Stimulated activated naive CD8-positive, alpha-beta T cell treated with anti-CD3 and anti-CD28 coated beads, Interleukin-15, Interleukin-2, amounts not matched to agents 100 ng/mL and 50 ng/mL, for 24 hours (primary cell): ENCODE results near the gene RAB9A.

ENCODE experiments used
- H3K27ac Mint-ChIP-seq: one replicate; pipeline ENCODE4 v1.8.0; 2021; ENCODE audit warnings: mild to moderate bottlenecking, mixed read lengths
- H3K27me3 Mint-ChIP-seq: one replicate; pipeline ENCODE4 v1.8.0; 2021; ENCODE audit warnings: mixed read lengths
- H3K36me3 Mint-ChIP-seq: one replicate; pipeline ENCODE4 v1.8.0; 2021; ENCODE audit warnings: low read depth, mixed read lengths
- H3K4me1 Mint-ChIP-seq: one replicate; pipeline ENCODE4 v1.8.0; 2021; ENCODE audit warnings: low read depth, mixed read lengths
- H3K4me3 Mint-ChIP-seq: one replicate; pipeline ENCODE4 v1.8.0; 2021; ENCODE audit warnings: mild to moderate bottlenecking, mixed read lengths
- H3K9me3 Mint-ChIP-seq: one replicate; pipeline ENCODE4 v1.8.0; 2021; ENCODE audit warnings: mixed read lengths

Gene RAB9A

DNA sequence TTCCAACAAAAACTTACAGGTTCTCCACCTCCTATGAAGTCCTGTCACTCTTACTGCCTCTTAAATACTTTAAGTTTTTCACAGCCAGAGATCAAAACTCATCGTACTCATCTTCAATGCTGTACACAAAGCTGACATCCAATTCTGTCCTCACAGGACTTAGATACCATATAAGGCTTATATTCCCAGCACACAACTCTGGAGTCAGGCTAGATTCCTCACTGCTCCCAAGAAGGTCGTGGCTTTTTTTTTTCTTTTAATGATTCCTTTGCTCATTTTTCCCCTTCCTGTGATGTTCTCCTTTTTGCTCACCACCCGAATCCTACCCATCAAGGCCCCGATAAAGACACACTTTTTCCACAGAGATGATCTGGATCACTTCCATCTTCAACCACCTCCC is 44.6 kb downstream of the RAB9A start:
- no peaks in the 10 kb centered on the region for H3K9me3 Mint-ChIP-seq
- H3K4me3 Mint-ChIP-seq = peak overlapping the region; percentile 94
- H3K36me3 Mint-ChIP-seq = peaks cover 49% of the 10 kb centered on the region
- peak overlapping the region; percentile 97 for H3K27ac Mint-ChIP-seq
- no peaks in the 10 kb centered on the region for H3K27me3 Mint-ChIP-seq
- H3K4me1 Mint-ChIP-seq = peaks cover 62% of the 10 kb centered on the region

- H3K27ac Mint-ChIP-seq = peak within 1 kb of the TSS; percentile 97
- no peaks in the 10 kb centered on the region for H3K27me3 Mint-ChIP-seq
- peaks cover 55% of the 10 kb centered on the region for H3K4me1 Mint-ChIP-seq
- peak within 1 kb of the TSS; percentile 94 for H3K4me3 Mint-ChIP-seq
- peaks cover 39% of the 10 kb centered on the region for H3K36me3 Mint-ChIP-seq
- H3K9me3 Mint-ChIP-seq = no peaks in the 10 kb centered on the region
Measured at GRCh38 chrX:13734278-13735172, 45.6 kb downstream of the RAB9A start, which contains the start of the genes OFD1 and TRAPPC2. Gene OFD1 (plus strand): TSS chrX:13734748. CDS start chrX:13735072, 324 bp downstream. Gene TRAPPC2 (minus strand): TSS chrX:13734620. CDS start chrX:13719963, 14,657 bp downstream.

- Mint-ChIP-seq H3K9me3 (no peaks in the 10 kb centered on the region), H3K27ac (peak overlapping the region; percentile 75), H3K36me3 (peaks cover 34% of the 10 kb centered on the region), H3K4me1 (peaks cover 35% of the 10 kb centered on the region), H3K4me3 (no peak overlapping the region), H3K27me3 (no peaks in the 10 kb centered on the region)
Measured at GRCh38 chrX:13741695-13742094, 52.8 kb downstream of the RAB9A start.

DNA sequence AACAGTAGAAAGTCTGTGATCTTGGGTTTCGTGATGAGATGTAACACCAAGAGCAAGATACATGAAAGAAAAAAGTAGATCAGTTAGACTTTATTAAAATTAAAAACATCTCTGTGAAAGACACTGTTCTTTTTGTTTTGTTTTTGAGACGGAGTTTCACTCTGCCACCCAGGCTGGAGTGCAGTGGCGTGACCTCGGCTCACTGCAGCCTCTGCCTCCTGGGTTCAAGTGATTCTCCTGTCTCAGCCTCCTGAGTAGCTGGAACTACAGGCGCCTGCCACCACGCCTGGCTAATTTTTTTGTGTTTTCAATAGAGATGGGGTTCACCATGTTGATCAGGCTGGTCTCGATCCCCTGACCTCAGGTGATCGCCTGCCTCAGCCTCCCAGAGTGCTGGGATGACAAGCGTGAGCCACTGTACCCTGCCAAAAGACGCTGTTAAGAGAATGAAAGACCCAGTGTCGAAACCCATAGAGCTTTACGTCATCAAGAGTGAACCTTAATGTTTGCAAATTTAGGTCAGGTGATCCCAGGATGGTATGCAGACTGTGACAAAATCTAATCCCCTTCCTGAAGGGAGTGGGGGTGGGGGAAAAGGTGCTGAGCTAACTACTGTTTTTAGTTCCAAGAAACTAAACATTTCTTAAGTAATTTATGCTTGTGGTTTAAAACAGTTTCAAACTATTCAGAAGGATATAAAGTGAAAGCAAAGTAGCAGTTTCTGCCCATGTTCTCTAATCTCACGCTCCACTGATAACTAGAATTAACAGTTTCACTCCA is 53.7 kb downstream of the RAB9A start:
- Mint-ChIP-seq H3K4me1 (peaks cover 32% of the 10 kb centered on the region), H3K9me3 (no peaks in the 10 kb centered on the region), H3K4me3 (peak overlapping the region; percentile 54), H3K27ac (peak overlapping the region; percentile 75), H3K27me3 (no peaks in the 10 kb centered on the region), H3K36me3 (peaks cover 40% of the 10 kb centered on the region)

DNA sequence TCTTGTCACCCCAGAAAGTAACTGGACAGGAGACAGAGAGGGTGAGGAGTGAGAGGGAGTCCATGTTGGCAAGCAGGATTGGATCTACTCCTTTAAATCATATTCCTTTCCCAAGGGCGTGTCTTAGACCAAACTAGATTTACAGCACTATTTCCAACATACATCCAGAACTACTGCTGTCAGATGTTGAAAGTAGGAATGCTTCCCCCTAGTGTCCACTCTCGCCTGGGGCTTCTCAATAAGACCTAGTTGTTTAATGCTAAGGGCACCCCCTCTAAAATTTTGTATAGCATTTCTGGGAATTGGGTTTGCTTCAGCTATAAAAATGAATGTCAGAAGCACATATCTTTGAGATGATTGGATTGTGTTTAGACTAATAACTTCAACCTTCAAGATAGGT is 58.9 kb downstream of the RAB9A start:
- peaks cover 30% of the 10 kb centered on the region for H3K4me1 Mint-ChIP-seq
- H3K27ac Mint-ChIP-seq = no peak overlapping the region

GRCh38 chrX:13748486-13748885 is 59.6 kb downstream of the RAB9A start:
- Mint-ChIP-seq H3K27me3 (no peaks in the 10 kb centered on the region), H3K27ac (no peak overlapping the region), H3K36me3 (peaks cover 48% of the 10 kb centered on the region), H3K4me1 (peaks cover 28% of the 10 kb centered on the region), H3K4me3 (no peak overlapping the region), H3K9me3 (no peaks in the 10 kb centered on the region)

More for the DNA sequence above, 58.9 kb downstream of the RAB9A start:
- H3K9me3 Mint-ChIP-seq = no peaks in the 10 kb centered on the region
- no peaks in the 10 kb centered on the region for H3K27me3 Mint-ChIP-seq
- H3K4me3 Mint-ChIP-seq = no peak overlapping the region
- H3K36me3 Mint-ChIP-seq = peaks cover 44% of the 10 kb centered on the region

- Mint-ChIP-seq H3K36me3 (peaks cover 38% of the 10 kb centered on the region), H3K4me1 (peaks cover 29% of the 10 kb centered on the region), H3K27me3 (no peaks in the 10 kb centered on the region), H3K4me3 (no peak overlapping the region), H3K27ac (no peak overlapping the region), H3K9me3 (no peaks in the 10 kb centered on the region)
Measured at GRCh38 chrX:13750204-13750603, 61.3 kb downstream of the RAB9A start.

DNA sequence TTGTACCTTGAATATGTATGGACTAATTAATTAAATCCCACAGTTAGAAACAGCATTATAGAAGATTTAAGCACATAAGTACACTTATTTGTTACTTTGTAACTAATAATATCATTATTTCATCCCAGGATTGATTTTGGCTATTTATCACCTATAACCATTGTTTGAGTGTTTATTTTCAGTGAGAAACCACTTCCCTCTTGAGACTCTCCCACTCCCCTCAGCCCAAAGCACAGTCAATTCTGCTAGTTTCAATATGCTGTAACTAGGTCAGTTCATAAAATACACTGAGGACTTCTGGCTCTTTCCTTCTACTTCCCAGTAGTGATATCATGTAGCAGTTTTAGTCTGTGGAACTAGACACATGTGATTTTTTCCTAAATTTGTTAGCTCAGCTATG is 61.9 kb downstream of the RAB9A start:
- Mint-ChIP-seq H3K4me3 (no peak overlapping the region), H3K9me3 (no peaks in the 10 kb centered on the region), H3K27me3 (no peaks in the 10 kb centered on the region), H3K27ac (no peak overlapping the region), H3K36me3 (peaks cover 36% of the 10 kb centered on the region), H3K4me1 (peaks cover 33% of the 10 kb centered on the region)

- Mint-ChIP-seq H3K4me3 (no peak overlapping the region), H3K27ac (no peak overlapping the region), H3K27me3 (no peaks in the 10 kb centered on the region), H3K4me1 (peaks cover 33% of the 10 kb centered on the region), H3K9me3 (no peaks in the 10 kb centered on the region), H3K36me3 (peaks cover 30% of the 10 kb centered on the region)
Measured at GRCh38 chrX:13752141-13752540, 63.2 kb downstream of the RAB9A start.

GRCh38 chrX:13752646-13753045 is 63.7 kb downstream of the RAB9A start:
- Mint-ChIP-seq H3K27me3 (no peaks in the 10 kb centered on the region), H3K9me3 (no peaks in the 10 kb centered on the region), H3K4me1 (peaks cover 29% of the 10 kb centered on the region), H3K4me3 (no peak overlapping the region), H3K27ac (no peak overlapping the region), H3K36me3 (peaks cover 26% of the 10 kb centered on the region)

- Mint-ChIP-seq H3K4me3 (no peak overlapping the region), H3K36me3 (peaks cover 33% of the 10 kb centered on the region), H3K27me3 (no peaks in the 10 kb centered on the region), H3K4me1 (peaks cover 36% of the 10 kb centered on the region), H3K9me3 (no peaks in the 10 kb centered on the region), H3K27ac (no peak overlapping the region)
Measured at GRCh38 chrX:13754765-13755164, 65.8 kb downstream of the RAB9A start.

DNA sequence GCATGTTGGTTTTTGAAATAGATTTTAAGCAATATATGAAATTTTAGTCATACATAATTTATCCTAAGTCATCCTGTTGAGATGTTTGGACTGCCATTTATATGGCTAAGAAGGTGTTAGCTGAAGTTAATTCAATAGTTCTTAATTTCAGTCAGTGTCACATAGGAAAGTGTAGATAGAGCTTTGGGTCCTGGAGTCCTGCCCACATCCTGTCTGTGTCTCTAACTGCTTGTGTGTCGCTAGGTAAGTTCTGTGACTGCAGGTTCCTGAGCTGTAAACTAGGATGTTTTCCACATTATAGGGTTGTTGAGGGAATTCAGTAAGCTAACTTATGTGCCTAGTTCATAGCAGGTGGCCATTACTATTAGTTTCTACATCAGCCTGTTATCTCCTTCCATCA is 66.3 kb downstream of the RAB9A start:
- Mint-ChIP-seq H3K9me3 (no peaks in the 10 kb centered on the region), H3K36me3 (peaks cover 33% of the 10 kb centered on the region), H3K4me1 (peaks cover 40% of the 10 kb centered on the region), H3K27ac (no peak overlapping the region), H3K27me3 (no peaks in the 10 kb centered on the region), H3K4me3 (no peak overlapping the region)

GRCh38 chrX:13756381-13756780 is 67.5 kb downstream of the RAB9A start:
- peaks cover 40% of the 10 kb centered on the region for H3K36me3 Mint-ChIP-seq
- peaks cover 40% of the 10 kb centered on the region for H3K4me1 Mint-ChIP-seq

GRCh38 chrX:13759152-13759718 is 70.3 kb downstream of the RAB9A start:
- Mint-ChIP-seq H3K4me3 (no peak overlapping the region), H3K27me3 (no peaks in the 10 kb centered on the region), H3K9me3 (no peaks in the 10 kb centered on the region), H3K36me3 (peaks cover 35% of the 10 kb centered on the region), H3K27ac (peak overlapping the region; percentile 82), H3K4me1 (peaks cover 25% of the 10 kb centered on the region)

More at GRCh38 chrX:13756381-13756780, 67.5 kb downstream of the RAB9A start:
- Mint-ChIP-seq H3K9me3 (no peaks in the 10 kb centered on the region), H3K27ac (no peak overlapping the region), H3K4me3 (no peak overlapping the region), H3K27me3 (no peaks in the 10 kb centered on the region)
